Measurements from ENCODE around the gene KIAA1549. TPM values are rescaled to one million over a fixed set of nuclear protein-coding genes. Genes with fewer than 3 reads are reported as not detected.

KIAA1549 gene
- total and polyA plus RNA-seq, 2 donors (not counting 1 experiment from before 2014, with no cell fraction given), result under 0.01 to 0.52 TPM

GRCh38 chr7:138878051-138878450 is 103.1 kb downstream of the KIAA1549 start:
- Histone ChIP-seq H3K27ac (ENCODE audit: low read length in 2 of 2) (no peak overlapping the region), H3K36me3 (replicated peaks in 1 of 2; ENCODE audit: control extremely low read depth in 1 of 2, control insufficient read depth in 1 of 2, extremely low read depth in 1 of 2, insufficient read depth in 2 of 2, low read length in 1 of 2) (no peaks in the 10 kb centered on the region), H3K4me2 (replicated peaks; ENCODE audit: low read depth, low read length, poor library complexity, severe bottlenecking) (no peak overlapping the region), H3K79me2 (ENCODE audit: control insufficient read depth, insufficient read depth, low read length) (no peaks in the 10 kb centered on the region), H3K4me1 (ENCODE audit: control insufficient read depth in 2 of 2, insufficient read depth in 2 of 2, low read length in 2 of 2) (no peaks in the 10 kb centered on the region), H4K20me1 (ENCODE audit: control insufficient read depth, insufficient read depth, low read length, poor library complexity, severe bottlenecking) (no peaks in the 10 kb centered on the region), H3K9me3 (ENCODE audit: control extremely low read depth in 1 of 3, control insufficient read depth in 2 of 3, insufficient read depth in 1 of 3, low read length in 2 of 3) (no peaks in the 10 kb centered on the region), H3K27me3 (replicated peaks in 1 of 4; ENCODE audit: control extremely low read depth in 1 of 4, control insufficient read depth in 3 of 4, insufficient read depth in 4 of 4, low read length in 3 of 4) (no peaks in the 10 kb centered on the region), H3K9ac (ENCODE audit: low read length) (no peak overlapping the region), H2AFZ (ENCODE audit: insufficient read depth, low read depth, low read length, poor library complexity, severe bottlenecking) (no peak overlapping the region), H3K4me3 (ENCODE audit: control extremely low read depth in 1 of 5, extremely low read depth in 1 of 5, insufficient read depth in 1 of 5, low read depth in 2 of 5, low read length in 4 of 5) (no peak overlapping the region)
- no peak overlapping the region for H3K4me3 Mint-ChIP-seq
- H3K27me3 Mint-ChIP-seq, result no peaks in the 10 kb centered on the region
- no peaks in the 10 kb centered on the region for H3K4me1 Mint-ChIP-seq
- no peak for DNase-seq
- TF ChIP-seq EZH2 (IDR thresholded peaks at IDR 0.05; ENCODE audit: borderline replicate concordance, insufficient read depth, low read depth, low read length, poor library complexity, severe bottlenecking), result no peak
- TF ChIP-seq, protein P1, sequence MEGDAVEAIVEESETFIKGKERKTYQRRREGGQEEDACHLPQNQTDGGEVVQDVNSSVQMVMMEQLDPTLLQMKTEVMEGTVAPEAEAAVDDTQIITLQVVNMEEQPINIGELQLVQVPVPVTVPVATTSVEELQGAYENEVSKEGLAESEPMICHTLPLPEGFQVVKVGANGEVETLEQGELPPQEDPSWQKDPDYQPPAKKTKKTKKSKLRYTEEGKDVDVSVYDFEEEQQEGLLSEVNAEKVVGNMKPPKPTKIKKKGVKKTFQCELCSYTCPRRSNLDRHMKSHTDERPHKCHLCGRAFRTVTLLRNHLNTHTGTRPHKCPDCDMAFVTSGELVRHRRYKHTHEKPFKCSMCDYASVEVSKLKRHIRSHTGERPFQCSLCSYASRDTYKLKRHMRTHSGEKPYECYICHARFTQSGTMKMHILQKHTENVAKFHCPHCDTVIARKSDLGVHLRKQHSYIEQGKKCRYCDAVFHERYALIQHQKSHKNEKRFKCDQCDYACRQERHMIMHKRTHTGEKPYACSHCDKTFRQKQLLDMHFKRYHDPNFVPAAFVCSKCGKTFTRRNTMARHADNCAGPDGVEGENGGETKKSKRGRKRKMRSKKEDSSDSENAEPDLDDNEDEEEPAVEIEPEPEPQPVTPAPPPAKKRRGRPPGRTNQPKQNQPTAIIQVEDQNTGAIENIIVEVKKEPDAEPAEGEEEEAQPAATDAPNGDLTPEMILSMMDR (IDR thresholded peaks at IDR 0.05), result no peak
- POLR2A ChIA-PET, result no interaction called here
- intact Hi-C loops (cut with micrococcal nuclease), result no loop called here
- CTCF ChIA-PET, result interaction anchor here (2.2 kb wide), 1 partner anchor 8 kb away, joined by 10 read pairs; no protein-coding TSS in a partner anchor
- no peak for ATAC-seq (ENCODE audit: low read depth)
- WGBS (ENCODE audit: insufficient coverage), result 100% methylated on average over 3 of the region's 7 CpGs
- H3K27ac Mint-ChIP-seq, result no peak overlapping the region
- H3K9me3 Mint-ChIP-seq (ENCODE audit: insufficient read depth), result no peaks in the 10 kb centered on the region

DNA sequence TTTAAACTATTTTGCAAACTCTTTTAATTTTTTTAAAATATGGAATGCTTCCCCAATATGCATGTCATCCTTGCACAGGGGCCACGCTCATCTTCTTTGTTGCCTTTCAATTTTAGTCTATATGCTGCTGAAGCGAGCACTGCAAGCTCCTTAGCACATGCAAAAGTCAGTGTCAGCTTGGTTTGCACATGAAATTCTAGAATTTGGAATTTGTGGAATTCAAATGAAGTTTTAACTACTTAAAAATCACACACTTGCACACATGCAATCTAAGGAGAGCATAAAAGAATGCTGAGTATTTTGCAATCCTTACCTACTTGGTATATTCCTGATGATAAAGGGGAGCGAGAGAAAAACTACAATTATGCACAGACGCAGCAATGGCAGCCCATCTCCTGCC is 104.9 kb downstream of the KIAA1549 start:
- WGBS (ENCODE audit: insufficient coverage), result no CpG with 5 or more reads among the region's 4 CpGs
- Histone ChIP-seq H3K79me2 (ENCODE audit: control insufficient read depth, insufficient read depth, low read length) (no peaks in the 10 kb centered on the region), H3K9ac (ENCODE audit: low read length) (no peak overlapping the region), H3K36me3 (replicated peaks in 1 of 2; ENCODE audit: control extremely low read depth in 1 of 2, control insufficient read depth in 1 of 2, extremely low read depth in 1 of 2, insufficient read depth in 2 of 2, low read length in 1 of 2) (no peaks in the 10 kb centered on the region), H2AFZ (ENCODE audit: insufficient read depth, low read depth, low read length, poor library complexity, severe bottlenecking) (no peak overlapping the region), H3K4me2 (replicated peaks; ENCODE audit: low read depth, low read length, poor library complexity, severe bottlenecking) (no peak overlapping the region), H3K9me3 (ENCODE audit: control extremely low read depth in 1 of 3, control insufficient read depth in 2 of 3, insufficient read depth in 1 of 3, low read length in 2 of 3) (no peaks in the 10 kb centered on the region), H3K4me1 (ENCODE audit: control insufficient read depth in 2 of 2, insufficient read depth in 2 of 2, low read length in 2 of 2) (no peaks in the 10 kb centered on the region), H4K20me1 (ENCODE audit: control insufficient read depth, insufficient read depth, low read length, poor library complexity, severe bottlenecking) (no peaks in the 10 kb centered on the region), H3K27me3 (replicated peaks in 1 of 4; ENCODE audit: control extremely low read depth in 1 of 4, control insufficient read depth in 3 of 4, insufficient read depth in 4 of 4, low read length in 3 of 4) (no peaks in the 10 kb centered on the region), H3K4me3 (ENCODE audit: control extremely low read depth in 1 of 5, extremely low read depth in 1 of 5, insufficient read depth in 1 of 5, low read depth in 2 of 5, low read length in 4 of 5) (no peak overlapping the region), H3K27ac (ENCODE audit: low read length in 2 of 2) (no peak overlapping the region)
- no peak for TF ChIP-seq EZH2 (IDR thresholded peaks at IDR 0.05; ENCODE audit: borderline replicate concordance, insufficient read depth, low read depth, low read length, poor library complexity, severe bottlenecking)
- TF ChIP-seq, protein P1 (IDR thresholded peaks at IDR 0.05), result no peak
- intact Hi-C loops (cut with micrococcal nuclease), result no loop called here
- Mint-ChIP-seq H3K27me3 (no peaks in the 10 kb centered on the region), H3K4me3 (no peak overlapping the region), H3K9me3 (ENCODE audit: insufficient read depth) (no peaks in the 10 kb centered on the region), H3K4me1 (no peaks in the 10 kb centered on the region), H3K27ac (no peak overlapping the region)
- DNase-seq (no peak), ATAC-seq (ENCODE audit: low read depth) (no peak)
- CTCF ChIA-PET, result interaction anchor here (2.2 kb wide), 1 partner anchor 10 kb away, joined by 10 read pairs; no protein-coding TSS in a partner anchor
- POLR2A ChIA-PET, result no interaction called here

Data from B cell (primary cell).